Naive B cell (primary cell): ENCODE results near the gene NMNAT2. TPM values are rescaled to one million over a fixed set of nuclear protein-coding genes. Genes with fewer than 3 reads are reported as not detected.

Experiments
- ATAC-seq, 2 donors: fragments of 150-1000 bp; cut with Tn5 transposase; 2 replicates each; pipeline ENCODE4 v1.10.0; 2021; ENCODE audit warnings: low read depth in 2 of 2, mild to moderate bottlenecking in 2 of 2, moderate library complexity in 2 of 2
- DNase-seq: peaks from one replicate; pipeline ENCODE4 v3.0.0; 2022
- H3K27ac Mint-ChIP-seq, 6 donors: one replicate each; pipeline ENCODE4 v1.8.0; 2020 to 2022; ENCODE audit warnings: mild to moderate bottlenecking in 6 of 6, mixed read lengths in 6 of 6, moderate library complexity in 5 of 6, inconsistent platforms in 2 of 6
- H3K27me3 Mint-ChIP-seq, 3 donors: one replicate each; pipeline ENCODE4 v1.8.0; 2021 to 2022; ENCODE audit warnings: mixed read lengths in 3 of 3, mild to moderate bottlenecking in 1 of 3
- H3K36me3 Mint-ChIP-seq, 2 donors: one replicate each; pipeline ENCODE4 v1.8.0; 2020 to 2022; ENCODE audit warnings: mixed read lengths in 2 of 2, inconsistent platforms in 1 of 2, mild to moderate bottlenecking in 1 of 2
- H3K4me1 Mint-ChIP-seq, 3 donors: one replicate each; pipeline ENCODE4 v1.8.0; 2020 to 2022; ENCODE audit warnings: mixed read lengths in 3 of 3, inconsistent platforms in 1 of 3, mild to moderate bottlenecking in 1 of 3, moderate library complexity in 1 of 3
- H3K4me3 Mint-ChIP-seq, 8 donors: one replicate each; pipeline ENCODE4 v1.8.0; 2020 to 2022; ENCODE audit warnings: mild to moderate bottlenecking in 8 of 8, mixed read lengths in 8 of 8, moderate library complexity in 8 of 8, inconsistent platforms in 2 of 8
- H3K9me3 Mint-ChIP-seq, 7 donors: one replicate each; pipeline ENCODE4 v1.8.0; 2020 to 2022; ENCODE audit warnings: mixed read lengths in 7 of 7, mild to moderate bottlenecking in 5 of 7, inconsistent platforms in 2 of 7, moderate library complexity in 1 of 7
- polyA plus RNA-seq, 6 donors: library from polyadenylated mRNA; unstranded; fragments of 300-500 nt; fragmentation: Illumina TruSeq; gene quantifications; one replicate each; pipeline ENCODE4 v1.2.3, GENCODE V29; 2021; ENCODE audit warnings: low read depth in 6 of 6

NMNAT2 gene
- polyA plus RNA-seq, 6 donors from 2014 or later: not detected

DNA sequence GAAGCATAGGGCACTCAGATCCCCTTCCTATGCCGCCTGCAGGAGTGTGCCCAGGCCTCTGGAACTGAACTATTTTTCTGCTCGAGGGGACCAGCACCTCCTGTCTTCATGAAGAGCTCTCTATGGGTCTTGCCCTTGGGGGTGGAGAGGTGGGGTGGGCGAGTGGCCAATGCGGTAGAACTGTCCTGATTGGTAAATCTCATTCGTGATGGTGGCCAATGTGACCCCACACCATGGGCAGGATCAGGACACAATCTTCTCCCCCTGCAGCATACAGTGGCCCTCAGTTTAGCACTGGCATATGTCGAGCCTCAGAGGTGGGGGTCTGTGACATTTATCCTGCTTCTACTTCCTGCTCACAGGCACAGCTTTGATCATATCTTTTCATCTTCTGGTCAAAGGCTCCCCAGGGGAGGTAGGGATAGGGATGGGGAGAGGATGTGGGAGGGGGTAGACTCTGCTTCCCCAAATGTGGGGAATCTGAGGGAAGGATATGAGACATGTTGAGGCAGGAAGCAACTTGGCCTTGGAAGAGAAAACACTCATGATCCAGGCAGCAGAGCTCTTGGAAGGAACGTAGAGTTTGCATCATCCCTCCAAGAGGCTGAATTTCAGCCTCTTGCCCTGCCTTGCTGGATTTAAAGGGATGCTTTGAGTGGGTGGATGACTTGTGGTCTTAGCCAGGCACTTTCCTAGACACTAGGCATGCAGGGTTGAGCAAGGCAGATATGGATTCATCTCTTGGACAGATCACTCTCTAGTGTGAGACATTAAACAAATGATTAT lies 150.3 kb downstream of the NMNAT2 start:
- Mint-ChIP-seq H3K36me3 (no peaks in the 10 kb centered on the region), H3K27me3 (peaks cover 28 to 47% (median 43%) of the 10 kb centered on the region in 3 donors), H3K4me1 (no peaks in the 10 kb centered on the region), H3K9me3 (peaks cover 0 to 2% (median 0%) of the 10 kb centered on the region in 7 donors), H3K27ac (no peak overlapping the region), H3K4me3 (no peak overlapping the region)
- DNase-seq (no peak), ATAC-seq (no peak)

DNA sequence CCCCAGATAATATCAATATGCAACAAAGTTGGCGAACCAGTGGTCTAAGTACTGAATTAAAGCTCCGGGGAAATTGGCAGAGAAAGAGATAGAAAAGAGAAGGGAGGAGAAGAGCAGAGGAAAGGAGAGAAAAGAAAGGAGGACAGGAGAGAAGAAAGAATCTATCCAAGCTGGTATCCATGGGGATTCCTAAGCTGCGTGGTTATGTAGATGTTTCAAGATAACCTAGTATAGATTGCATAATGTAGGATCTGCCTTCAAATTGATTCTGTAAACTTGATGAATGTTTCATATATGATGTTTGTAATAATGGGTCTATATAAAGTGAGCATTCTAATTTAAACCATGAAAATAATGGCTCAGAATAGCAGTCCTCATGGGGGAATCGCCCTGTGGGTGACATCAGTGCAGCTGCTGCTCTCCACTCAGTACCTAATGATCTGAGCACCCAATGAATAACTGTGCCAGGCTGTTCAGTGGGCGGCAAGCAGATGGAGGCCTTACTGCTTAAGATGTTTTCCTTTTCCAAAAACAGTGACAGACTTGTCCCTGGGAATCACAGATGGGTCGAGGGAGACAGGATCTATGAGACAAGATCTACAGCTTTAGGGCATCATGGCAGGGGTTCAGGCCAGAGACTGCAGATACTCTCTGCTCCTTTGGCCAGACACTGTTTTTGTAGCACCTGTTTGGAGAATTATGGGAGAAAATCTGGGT lies 154.1 kb downstream of the NMNAT2 start:
- Mint-ChIP-seq H3K4me3 (peak overlapping the region in 1 of 8 donors; percentile 58), H3K27me3 (peaks cover 33 to 54% (median 52%) of the 10 kb centered on the region in 3 donors)

DNA sequence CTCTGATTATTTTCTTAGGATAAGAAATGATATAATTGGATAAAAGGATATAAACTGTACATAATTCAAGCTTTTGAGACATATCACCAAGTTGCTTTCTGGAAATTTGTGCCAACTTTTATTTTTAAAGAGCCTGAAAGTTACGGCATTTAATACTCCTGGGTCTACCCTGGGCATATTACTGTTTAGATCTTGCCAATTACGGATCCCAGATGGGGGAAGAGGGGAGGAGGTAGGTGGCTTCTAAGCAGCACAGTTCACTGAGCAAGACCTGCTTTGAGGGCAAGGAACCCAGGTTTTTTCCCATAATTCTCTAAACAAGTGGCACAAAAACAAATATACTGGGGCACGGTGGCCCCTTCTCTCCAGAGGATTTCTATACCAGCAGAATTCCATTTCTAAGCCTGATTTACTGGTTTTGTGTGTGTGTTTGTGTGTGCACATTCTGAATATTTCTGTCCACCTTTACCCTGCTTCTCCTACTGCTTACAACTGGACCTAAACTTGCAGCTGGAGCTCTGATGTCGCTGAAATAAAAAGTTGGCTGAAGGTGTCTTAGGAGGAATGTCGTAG lies 155.5 kb downstream of the NMNAT2 start:
- Mint-ChIP-seq H3K4me1 (no peaks in the 10 kb centered on the region), H3K9me3 (no peaks in the 10 kb centered on the region), H3K27ac (no peak overlapping the region), H3K4me3 (no peak overlapping the region), H3K36me3 (no peaks in the 10 kb centered on the region), H3K27me3 (peaks cover 31 to 57% (median 47%) of the 10 kb centered on the region in 3 donors)
- ATAC-seq (no peak), DNase-seq (no peak)

More for the DNA sequence above, 154.1 kb downstream of the NMNAT2 start:
- DNase-seq (no peak), ATAC-seq (no peak)
- Mint-ChIP-seq H3K9me3 (peaks cover 0 to 2% (median 0%) of the 10 kb centered on the region in 7 donors), H3K27ac (no peak overlapping the region), H3K36me3 (no peaks in the 10 kb centered on the region), H3K4me1 (no peaks in the 10 kb centered on the region)

DNA sequence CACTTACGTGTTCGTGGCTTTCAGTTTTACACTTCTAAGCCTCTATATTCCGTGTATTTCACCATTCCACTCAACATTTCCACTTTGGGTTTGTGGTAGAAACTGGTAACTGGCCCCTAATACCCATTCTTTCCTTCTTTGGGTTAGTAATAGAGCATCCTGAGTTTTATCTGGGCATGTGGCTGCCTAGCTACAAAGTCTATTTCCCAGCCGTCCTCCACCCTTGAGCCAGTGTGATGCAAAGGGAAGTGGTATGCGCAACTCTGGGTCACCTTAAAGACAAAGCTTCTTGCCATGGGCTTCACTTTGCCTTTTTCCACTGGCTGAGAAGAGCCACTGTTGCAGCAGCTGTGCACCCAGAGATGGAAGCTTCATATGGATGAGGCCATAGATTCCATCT lies 158.3 kb downstream of the NMNAT2 start:
- Mint-ChIP-seq H3K36me3 (no peaks in the 10 kb centered on the region), H3K4me3 (no peak overlapping the region), H3K4me1 (no peaks in the 10 kb centered on the region), H3K9me3 (peaks cover 0 to 8% (median 0%) of the 10 kb centered on the region in 7 donors), H3K27me3 (peaks cover 19 to 55% (median 21%) of the 10 kb centered on the region in 3 donors), H3K27ac (no peak overlapping the region)
- DNase-seq: no peak
- ATAC-seq: no peak

- Mint-ChIP-seq H3K4me3 (no peak overlapping the region), H3K36me3 (no peaks in the 10 kb centered on the region), H3K9me3 (peaks cover 0 to 8% (median 0%) of the 10 kb centered on the region in 7 donors), H3K4me1 (no peaks in the 10 kb centered on the region), H3K27ac (no peak overlapping the region), H3K27me3 (peaks cover 26 to 46% (median 30%) of the 10 kb centered on the region in 3 donors)
- no peak for DNase-seq
- ATAC-seq: no peak
Measured at GRCh38 chr1:183255073-183255472, 163.1 kb downstream of the NMNAT2 start.

DNA sequence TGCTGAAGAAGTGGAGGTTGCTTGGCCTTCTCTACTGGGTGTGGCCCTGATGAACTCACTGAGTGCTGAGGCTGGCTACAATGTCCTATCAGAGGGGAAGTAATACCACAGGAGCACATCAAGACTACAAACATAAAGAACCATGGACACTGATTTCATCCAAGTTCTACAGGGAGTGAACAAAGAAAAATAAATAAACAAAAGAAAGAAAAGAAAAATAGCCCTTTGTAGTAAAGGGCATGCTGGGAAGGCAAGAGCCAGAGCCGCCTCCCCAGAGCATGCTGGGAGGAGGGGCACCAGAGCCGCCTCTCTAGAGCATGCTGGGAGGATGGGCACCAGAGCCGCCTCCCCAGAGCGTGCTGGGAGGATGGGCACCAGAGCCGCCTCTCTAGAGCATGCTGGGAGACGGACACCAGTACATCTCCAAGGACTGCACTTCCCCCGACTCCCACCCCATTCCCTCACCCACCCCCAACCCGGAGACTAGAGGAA lies 166.2 kb downstream of the NMNAT2 start:
- Mint-ChIP-seq H3K9me3 (peaks cover 0 to 8% (median 0%) of the 10 kb centered on the region in 7 donors), H3K27ac (no peak overlapping the region), H3K27me3 (peaks cover 29 to 43% (median 31%) of the 10 kb centered on the region in 3 donors), H3K4me1 (no peaks in the 10 kb centered on the region), H3K36me3 (no peaks in the 10 kb centered on the region), H3K4me3 (no peak overlapping the region)
- ATAC-seq (no peak), DNase-seq (no peak)

DNA sequence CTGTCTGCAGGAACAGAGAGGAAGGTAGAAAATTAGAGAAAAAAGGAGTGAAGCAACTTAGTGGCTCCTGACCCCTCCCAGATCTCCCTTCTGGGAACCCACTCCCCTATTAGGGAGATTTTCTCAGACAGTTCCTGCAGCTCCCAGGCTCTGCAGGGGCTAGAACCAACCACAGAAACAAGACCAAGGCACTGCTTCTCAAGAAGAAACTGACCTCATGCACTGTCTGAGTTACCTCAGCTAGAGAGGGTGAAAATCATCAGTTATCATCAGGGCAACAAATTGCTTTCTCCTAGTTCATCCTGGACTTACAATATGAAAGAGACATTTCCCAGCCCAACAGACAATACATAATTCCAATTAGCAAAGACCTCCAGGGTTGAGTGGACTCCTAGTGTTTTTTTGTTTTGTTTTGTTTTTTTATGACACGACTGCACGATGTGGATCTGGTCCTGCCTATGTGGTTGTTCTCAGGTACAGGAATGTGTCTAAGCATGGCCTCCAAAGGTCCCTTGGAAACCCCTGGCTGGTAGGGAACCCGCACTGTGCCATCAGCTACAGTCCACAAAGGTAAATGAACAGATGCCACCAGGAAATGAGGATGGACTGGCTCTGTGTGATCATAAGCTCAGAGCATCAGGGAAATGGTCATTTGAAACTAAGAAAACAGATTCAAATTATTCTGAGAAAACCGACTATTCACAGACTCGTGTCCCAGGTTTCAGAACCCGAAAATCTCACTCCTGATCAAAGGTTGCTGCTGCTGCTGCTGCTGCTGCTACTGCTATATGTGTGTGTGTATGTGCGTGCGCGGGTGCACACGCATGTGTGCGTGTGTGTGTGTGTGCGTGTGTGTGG lies 166.8 kb downstream of the NMNAT2 start:
- peaks cover 33 to 46% (median 38%) of the 10 kb centered on the region in 3 donors for H3K27me3 Mint-ChIP-seq

DNA sequence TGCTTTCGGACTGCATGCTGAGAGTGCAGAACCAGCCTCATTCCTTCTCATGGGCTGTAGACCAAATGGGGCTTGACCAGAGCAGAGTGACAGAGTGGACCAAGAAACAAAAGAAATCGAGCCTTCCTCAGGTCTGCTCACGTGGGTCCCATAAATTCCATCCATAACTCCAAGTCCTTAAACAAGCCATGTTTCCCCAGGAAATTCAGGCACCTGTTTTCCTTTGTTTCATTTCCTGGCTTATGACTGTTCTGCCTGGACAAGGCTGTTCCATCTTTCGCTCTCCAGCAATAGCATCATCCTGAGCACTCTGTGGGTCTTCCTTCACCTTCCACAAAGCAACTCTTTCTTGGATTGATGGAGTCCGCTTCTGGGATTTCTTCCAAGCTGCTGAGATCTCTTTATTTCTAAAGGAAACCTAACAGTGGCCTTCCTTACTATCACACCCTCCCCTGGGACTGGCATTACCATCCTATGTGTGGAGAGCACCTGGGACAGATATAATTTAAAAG lies 168.2 kb downstream of the NMNAT2 start:
- Mint-ChIP-seq H3K27me3 (peaks cover 40 to 47% (median 47%) of the 10 kb centered on the region in 3 donors), H3K9me3 (peaks cover 0 to 4% (median 0%) of the 10 kb centered on the region in 7 donors), H3K4me1 (no peaks in the 10 kb centered on the region), H3K4me3 (no peak overlapping the region), H3K27ac (no peak overlapping the region), H3K36me3 (no peaks in the 10 kb centered on the region)
- ATAC-seq (no peak), DNase-seq (no peak)

More for the DNA sequence above, 166.8 kb downstream of the NMNAT2 start:
- no peak overlapping the region for H3K4me3 Mint-ChIP-seq
- DNase-seq (no peak), ATAC-seq (no peak)
- peaks cover 0 to 8% (median 0%) of the 10 kb centered on the region in 7 donors for H3K9me3 Mint-ChIP-seq
- H3K4me1 Mint-ChIP-seq: no peaks in the 10 kb centered on the region
- H3K27ac Mint-ChIP-seq: no peak overlapping the region
- H3K36me3 Mint-ChIP-seq: no peaks in the 10 kb centered on the region

DNA sequence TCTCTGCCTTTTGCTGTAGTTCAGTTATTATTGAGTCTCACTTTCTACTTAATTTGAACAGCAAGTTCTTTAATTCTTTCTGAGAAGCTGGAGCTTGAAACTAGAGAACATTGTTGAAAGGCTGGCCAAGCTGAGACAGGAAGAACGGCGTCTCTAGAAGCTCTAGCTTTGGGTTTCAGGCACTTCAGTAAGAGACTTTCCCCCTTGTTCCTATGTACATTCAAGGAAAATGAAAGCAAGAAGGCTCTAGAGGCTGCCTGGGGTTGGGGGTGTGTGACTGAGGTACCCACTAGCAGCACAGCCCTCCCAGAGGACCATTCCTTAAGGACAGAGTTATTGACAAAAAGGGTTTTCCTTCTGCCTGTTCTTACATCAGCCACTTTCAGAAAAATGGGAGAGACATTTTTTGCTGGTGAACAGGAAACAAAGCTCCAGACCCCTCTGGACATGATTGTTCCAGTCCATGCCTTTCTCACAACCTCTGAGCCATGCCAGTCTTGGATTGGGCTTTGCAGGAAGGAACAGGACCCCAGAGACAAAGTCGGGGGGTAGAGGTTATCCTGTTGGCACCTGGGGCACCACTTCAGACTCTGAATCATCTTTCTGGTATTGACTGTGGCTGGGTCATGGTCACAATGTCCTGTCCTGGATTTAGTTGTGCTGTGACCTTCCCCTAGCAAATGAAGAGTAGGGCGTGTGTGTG lies 169.0 kb downstream of the NMNAT2 start:
- Mint-ChIP-seq H3K4me1 (no peaks in the 10 kb centered on the region), H3K27ac (no peak overlapping the region), H3K36me3 (no peaks in the 10 kb centered on the region), H3K9me3 (peaks cover 0 to 2% (median 0%) of the 10 kb centered on the region in 7 donors), H3K27me3 (peaks cover 40 to 48% (median 47%) of the 10 kb centered on the region in 3 donors), H3K4me3 (no peak overlapping the region)
- DNase-seq (no peak), ATAC-seq (no peak)

GRCh38 chr1:183247931-183248330 lies 170.2 kb downstream of the NMNAT2 start:
- ATAC-seq (no peak), DNase-seq (no peak)
- H3K4me1 Mint-ChIP-seq: no peaks in the 10 kb centered on the region
- peaks cover 0 to 2% (median 0%) of the 10 kb centered on the region in 7 donors for H3K9me3 Mint-ChIP-seq
- peaks cover 36 to 58% (median 57%) of the 10 kb centered on the region in 3 donors for H3K27me3 Mint-ChIP-seq
- H3K36me3 Mint-ChIP-seq: no peaks in the 10 kb centered on the region
- H3K4me3 Mint-ChIP-seq: no peak overlapping the region
- no peak overlapping the region for H3K27ac Mint-ChIP-seq

DNA sequence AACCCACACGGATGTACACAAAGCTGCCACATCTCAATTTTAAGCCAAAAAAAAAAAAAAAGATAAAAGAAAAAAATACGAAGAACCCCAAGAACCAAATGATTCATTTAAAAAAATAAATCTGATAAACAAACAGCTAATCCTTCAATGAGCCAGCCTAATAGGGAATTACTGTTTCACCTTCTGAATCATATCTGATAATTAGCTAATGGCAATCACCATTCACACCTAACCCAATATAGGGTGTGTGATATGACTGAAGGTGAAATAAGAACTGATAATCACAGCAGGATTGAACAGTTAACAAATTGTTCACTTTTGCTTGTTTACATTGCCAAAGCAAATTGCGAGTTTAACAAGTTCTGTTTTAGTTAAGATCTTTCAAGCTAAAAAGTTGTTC lies 170.7 kb downstream of the NMNAT2 start:
- peaks cover 0 to 2% (median 0%) of the 10 kb centered on the region in 7 donors for H3K9me3 Mint-ChIP-seq
- no peaks in the 10 kb centered on the region for H3K4me1 Mint-ChIP-seq
- H3K36me3 Mint-ChIP-seq: no peaks in the 10 kb centered on the region
- no peak for DNase-seq
- no peak for ATAC-seq
- H3K27ac Mint-ChIP-seq: no peak overlapping the region
- H3K27me3 Mint-ChIP-seq: peaks cover 36 to 61% (median 59%) of the 10 kb centered on the region in 3 donors
- no peak overlapping the region for H3K4me3 Mint-ChIP-seq

- H3K27me3 Mint-ChIP-seq: peaks cover 38 to 59% (median 58%) of the 10 kb centered on the region in 3 donors
- no peak overlapping the region for H3K27ac Mint-ChIP-seq
- no peaks in the 10 kb centered on the region for H3K36me3 Mint-ChIP-seq
- no peak overlapping the region for H3K4me3 Mint-ChIP-seq
- DNase-seq (no peak), ATAC-seq (no peak)
- peaks cover 0 to 2% (median 0%) of the 10 kb centered on the region in 7 donors for H3K9me3 Mint-ChIP-seq
- no peaks in the 10 kb centered on the region for H3K4me1 Mint-ChIP-seq
Measured at GRCh38 chr1:183247066-183247465, 171.1 kb downstream of the NMNAT2 start.
